KOPT-K1 (cell line): ENCODE results near the gene TSNAX.

Experiments
- H3K27ac ChIP-seq: fragments of 200-600 bp; sonication (generic); 2 replicates; pipeline ENCODE4 v1.5.1; 2016; ENCODE audit warnings: antibody characterized with exemption, mild to moderate bottlenecking, low read depth, low read length; ENCODE audit not compliant: poor library complexity, severe bottlenecking
- H3K36me3 ChIP-seq: fragments of 200-600 bp; sonication (generic); 2 replicates; pipeline ENCODE4 v1.5.1; 2017; ENCODE audit warnings: antibody characterized with exemption, mild to moderate bottlenecking, low read length, moderate library complexity; ENCODE audit not compliant: insufficient read depth
- H3K9me3 ChIP-seq: fragments of 200-600 bp; sonication (generic); 2 replicates; pipeline ENCODE4 v1.5.1; 2017; ENCODE audit warnings: antibody characterized with exemption, low read length, mild to moderate bottlenecking; ENCODE audit not compliant: insufficient read depth, poor library complexity, severe bottlenecking

TSNAX gene

DNA sequence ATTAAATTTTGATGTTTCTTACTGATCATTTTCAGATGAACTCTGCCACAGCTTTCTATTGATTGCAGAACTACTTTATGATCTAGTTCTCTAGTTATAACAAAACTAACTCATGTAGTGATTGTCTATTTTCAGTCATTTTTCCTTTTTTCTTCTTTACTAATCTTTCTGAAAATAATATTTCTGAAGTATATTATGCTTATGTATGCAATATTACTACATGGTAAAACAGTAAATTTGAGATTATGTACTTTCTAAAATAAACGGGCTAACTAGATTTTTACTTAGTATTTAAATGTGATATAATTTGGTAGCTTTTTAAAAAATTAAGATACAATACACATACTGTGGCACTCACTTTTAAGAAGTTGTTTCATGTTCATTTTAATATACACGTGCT lies 7.6 kb downstream of the TSNAX start:
- Histone ChIP-seq H3K9me3 (peaks cover 8% of the 10 kb centered on the region), H3K27ac (no peak overlapping the region), H3K36me3 (peaks cover 88% of the 10 kb centered on the region)

- no peak overlapping the region for H3K27ac ChIP-seq
- peaks cover 91% of the 10 kb centered on the region for H3K36me3 ChIP-seq
- peaks cover 8% of the 10 kb centered on the region for H3K9me3 ChIP-seq
Measured at GRCh38 chr1:231540847-231541246, 12.4 kb downstream of the TSNAX start.

GRCh38 chr1:231541842-231542241 lies 13.4 kb downstream of the TSNAX start:
- peaks cover 81% of the 10 kb centered on the region for H3K36me3 ChIP-seq
- H3K27ac ChIP-seq: no peak overlapping the region
- H3K9me3 ChIP-seq: peaks cover 8% of the 10 kb centered on the region

DNA sequence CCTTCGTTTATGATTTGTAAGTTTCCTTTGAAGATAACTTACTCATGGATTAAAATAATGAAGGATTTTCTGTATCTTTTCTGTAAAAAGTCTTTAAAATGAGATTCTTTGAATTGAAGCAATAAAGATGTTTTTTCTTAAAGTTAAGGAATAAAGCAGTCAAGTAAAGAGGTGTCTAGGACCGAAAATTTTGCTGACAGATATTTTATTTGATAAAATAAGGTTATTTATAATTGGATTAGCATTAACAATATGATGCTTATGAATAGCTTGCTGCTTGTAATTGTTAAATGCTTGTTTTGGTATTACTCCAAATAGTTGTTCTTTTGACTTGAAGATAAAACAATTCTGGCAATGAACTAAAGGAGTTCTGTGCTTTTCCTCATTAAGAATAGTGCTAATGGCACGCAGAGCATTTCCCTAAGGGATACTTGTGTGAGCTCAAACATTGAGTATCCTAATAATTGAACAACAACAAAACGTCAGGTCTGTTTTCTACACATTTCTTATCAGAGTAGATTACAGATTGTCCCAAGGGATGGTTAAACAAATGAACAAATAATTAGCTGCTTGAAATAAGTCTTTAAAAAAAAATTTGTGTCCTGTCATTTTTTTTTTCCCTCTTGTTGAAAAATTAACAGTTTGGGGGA lies 16.6 kb downstream of the TSNAX start:
- no peak overlapping the region for H3K27ac ChIP-seq
- peaks cover 8% of the 10 kb centered on the region for H3K9me3 ChIP-seq
- peaks cover 60% of the 10 kb centered on the region for H3K36me3 ChIP-seq

- H3K9me3 ChIP-seq: no peaks in the 10 kb centered on the region
- H3K27ac ChIP-seq: no peak overlapping the region
- peaks cover 52% of the 10 kb centered on the region for H3K36me3 ChIP-seq
Measured at GRCh38 chr1:231546693-231547092, 18.2 kb downstream of the TSNAX start.

GRCh38 chr1:231549733-231550447 lies 21.4 kb downstream of the TSNAX start:
- peaks cover 47% of the 10 kb centered on the region for H3K36me3 ChIP-seq
- no peaks in the 10 kb centered on the region for H3K9me3 ChIP-seq
- no peak overlapping the region for H3K27ac ChIP-seq

DNA sequence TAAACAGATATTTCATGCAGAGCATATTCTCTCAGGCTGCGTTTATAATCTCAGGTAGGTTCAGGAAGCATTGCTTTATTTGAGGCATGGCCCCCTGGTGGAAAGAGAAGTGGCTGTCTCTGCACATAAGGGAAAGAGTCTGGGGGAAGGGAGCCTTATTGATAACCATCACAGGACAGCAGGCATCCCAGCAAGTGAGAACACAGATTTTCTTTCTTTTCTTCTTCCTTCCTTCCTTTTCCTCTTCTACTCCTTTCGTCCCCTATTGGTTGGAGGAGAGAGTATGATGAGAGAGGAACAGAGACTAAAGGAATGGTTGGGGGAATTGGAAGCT lies 21.9 kb downstream of the TSNAX start:
- Histone ChIP-seq H3K9me3 (no peaks in the 10 kb centered on the region), H3K36me3 (peaks cover 43% of the 10 kb centered on the region), H3K27ac (no peak overlapping the region)

DNA sequence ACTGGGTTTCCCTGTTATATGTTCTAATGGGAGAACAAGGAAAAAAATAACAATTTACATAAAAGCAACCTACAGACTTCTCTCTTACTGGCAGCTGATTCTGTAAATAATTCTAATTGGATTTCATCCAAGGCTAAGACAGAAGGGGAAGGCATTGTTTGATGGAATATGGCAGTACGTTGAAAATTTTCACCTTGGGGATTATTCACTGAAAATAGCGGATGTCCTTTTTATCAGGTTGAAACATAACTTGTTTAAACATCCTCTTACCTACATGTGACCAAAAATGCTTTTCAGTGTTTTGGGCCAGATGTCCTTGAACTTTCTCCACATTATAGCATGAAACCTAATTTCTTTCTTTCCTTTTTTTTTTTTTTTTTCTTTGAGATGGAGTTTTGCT lies 24.9 kb downstream of the TSNAX start:
- H3K27ac ChIP-seq: no peak overlapping the region
- H3K36me3 ChIP-seq: peaks cover 39% of the 10 kb centered on the region
- H3K9me3 ChIP-seq: no peaks in the 10 kb centered on the region

GRCh38 chr1:231554969-231555368 lies 26.5 kb downstream of the TSNAX start:
- Histone ChIP-seq H3K36me3 (peaks cover 32% of the 10 kb centered on the region), H3K27ac (no peak overlapping the region), H3K9me3 (no peaks in the 10 kb centered on the region)

DNA sequence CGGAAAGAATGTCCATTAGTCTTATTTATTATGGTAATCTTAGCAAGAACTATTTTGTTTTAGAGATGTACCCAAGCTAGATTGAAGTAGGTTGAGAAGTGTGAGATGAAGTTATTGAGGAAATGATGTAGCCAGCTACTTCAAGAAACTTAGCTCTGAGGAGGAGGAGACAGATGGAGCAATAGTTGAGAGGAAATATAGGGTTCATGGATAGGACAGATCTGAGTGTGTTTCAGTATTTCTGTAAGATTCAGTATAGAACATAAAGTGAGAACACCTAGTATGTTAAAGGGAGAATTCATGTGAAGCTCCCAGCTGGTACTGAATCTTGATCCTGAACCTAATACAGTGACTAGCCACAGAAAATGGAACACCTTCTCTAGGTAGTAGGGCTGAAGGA lies 28.9 kb downstream of the TSNAX start:
- H3K36me3 ChIP-seq: peaks cover 36% of the 10 kb centered on the region
- no peak overlapping the region for H3K27ac ChIP-seq
- no peaks in the 10 kb centered on the region for H3K9me3 ChIP-seq

DNA sequence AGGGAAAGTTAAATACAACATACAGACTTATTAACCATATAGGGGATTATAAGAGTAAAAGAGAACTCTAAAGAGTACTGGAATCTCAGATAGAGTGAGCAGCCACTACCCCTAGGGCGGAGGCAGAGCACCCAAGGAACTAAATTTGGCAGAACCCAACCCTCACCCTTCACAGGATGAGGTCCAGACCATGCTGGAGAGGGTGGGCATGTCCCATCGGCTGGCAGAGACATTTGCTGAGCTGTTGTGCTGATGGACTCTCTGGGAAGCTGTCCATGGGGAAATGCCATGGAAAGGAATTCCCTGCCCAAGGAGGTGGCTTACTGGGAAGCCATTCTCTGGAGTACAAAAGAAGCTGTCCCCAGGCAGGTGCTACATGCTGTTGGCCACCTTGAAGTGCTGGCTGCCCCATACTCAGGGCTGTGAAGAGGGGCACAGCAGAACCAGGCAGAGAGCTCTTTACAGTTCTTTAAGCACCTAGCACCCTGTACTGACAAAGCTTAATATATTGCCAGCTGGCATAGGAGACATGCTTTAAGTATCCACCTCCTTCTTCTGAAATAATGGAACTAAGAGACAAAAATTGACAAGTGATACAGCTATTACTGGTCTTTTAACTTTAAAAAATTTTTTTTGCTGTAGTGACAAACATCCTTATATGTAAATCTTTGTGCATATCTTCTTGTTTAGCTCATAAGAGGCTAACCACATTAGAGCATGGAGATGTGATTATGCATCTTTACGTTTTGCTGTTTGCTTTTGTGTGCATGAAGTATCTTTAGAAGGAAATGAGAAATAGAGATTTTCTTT lies 29.6 kb downstream of the TSNAX start:
- Histone ChIP-seq H3K9me3 (no peaks in the 10 kb centered on the region), H3K36me3 (peaks cover 37% of the 10 kb centered on the region), H3K27ac (no peak overlapping the region)

- Histone ChIP-seq H3K27ac (no peak overlapping the region), H3K9me3 (no peaks in the 10 kb centered on the region), H3K36me3 (peaks cover 36% of the 10 kb centered on the region)
Measured at GRCh38 chr1:231558708-231559185, 30.3 kb downstream of the TSNAX start.

DNA sequence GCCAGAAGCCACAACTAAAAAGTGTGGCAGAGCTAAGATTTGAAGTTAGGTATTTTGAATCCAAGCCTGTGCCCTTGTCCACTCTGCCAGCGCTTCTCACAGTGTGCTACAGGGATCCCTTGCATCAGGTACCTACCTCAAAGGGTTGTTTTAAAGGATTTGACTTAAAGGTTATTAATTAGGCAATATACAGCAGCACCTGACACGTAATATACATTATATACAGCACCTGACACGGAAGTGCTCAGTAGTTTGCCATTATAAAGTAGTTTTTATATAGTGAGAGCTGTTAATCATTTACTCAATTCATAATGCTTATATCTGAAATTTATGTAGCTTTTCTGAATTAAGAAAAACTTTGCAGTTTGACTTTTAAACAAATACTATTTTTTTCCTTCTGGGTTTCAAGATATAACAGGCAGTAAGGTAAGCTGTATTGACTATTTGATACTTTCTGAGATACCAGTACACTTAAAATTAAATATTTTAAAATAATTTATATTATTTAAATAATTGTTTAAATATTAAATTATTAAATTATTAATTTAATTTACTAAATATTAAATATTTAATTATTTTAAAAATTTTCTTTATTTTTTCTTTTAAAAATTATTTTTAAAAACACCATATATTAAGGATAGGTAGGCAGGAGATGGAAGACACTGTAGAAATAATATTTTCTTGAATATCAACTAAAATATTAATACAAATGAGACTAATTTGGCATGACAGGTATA lies 33.3 kb downstream of the TSNAX start:
- no peaks in the 10 kb centered on the region for H3K9me3 ChIP-seq
- H3K36me3 ChIP-seq: peaks cover 50% of the 10 kb centered on the region
- H3K27ac ChIP-seq: no peak overlapping the region

DNA sequence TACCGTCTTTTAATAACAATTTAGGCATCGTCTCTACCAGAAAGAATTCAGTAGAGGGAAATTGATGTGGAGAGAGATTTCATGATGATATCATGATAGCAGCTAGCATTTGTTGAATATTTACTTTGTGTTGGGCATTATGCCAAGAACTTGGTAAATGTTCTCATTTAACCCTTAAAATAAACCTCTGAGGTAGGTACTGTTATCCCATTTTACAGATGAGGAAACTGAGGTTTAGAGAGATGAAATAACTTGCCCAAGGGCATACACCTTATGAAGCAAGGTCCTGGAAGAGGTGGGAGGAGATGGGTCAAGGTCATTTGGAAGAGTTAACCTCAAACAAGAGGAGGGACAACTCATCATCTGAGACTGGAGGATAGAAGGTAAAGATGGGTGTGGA lies 34.8 kb downstream of the TSNAX start:
- peaks cover 53% of the 10 kb centered on the region for H3K36me3 ChIP-seq
- H3K9me3 ChIP-seq: no peaks in the 10 kb centered on the region
- no peak overlapping the region for H3K27ac ChIP-seq

GRCh38 chr1:231564373-231564772 lies 35.9 kb downstream of the TSNAX start:
- H3K27ac ChIP-seq: no peak overlapping the region
- no peaks in the 10 kb centered on the region for H3K9me3 ChIP-seq
- H3K36me3 ChIP-seq: peaks cover 53% of the 10 kb centered on the region
